Measurements from ENCODE around the gene PTPRD. TPM values are rescaled to one million over a fixed set of nuclear protein-coding genes. Genes with fewer than 3 reads are reported as not detected.

PTPRD gene
- polyA plus RNA-seq, 4 donors, result 2.1 to 5.6 (median 3.9) TPM

DNA sequence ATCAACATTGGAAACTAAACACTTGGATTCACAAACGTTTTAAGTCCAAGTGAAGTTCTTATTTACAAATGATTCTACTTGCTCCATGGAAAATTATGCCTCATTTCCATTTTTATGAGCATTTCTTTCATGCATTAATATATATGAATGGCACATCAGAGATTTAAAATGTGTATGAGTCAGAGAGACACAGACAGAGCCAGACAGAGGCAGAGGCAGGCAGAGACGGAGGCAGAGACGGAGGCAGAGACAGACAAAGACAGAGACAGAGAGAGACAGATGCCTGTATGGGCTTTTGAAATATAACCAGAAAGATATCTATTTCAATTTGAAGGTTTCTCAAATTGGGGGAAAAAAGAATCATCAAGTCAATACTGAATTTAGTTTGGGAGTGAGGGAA, 649.0 kb downstream of the PTPRD start:
- no peaks in the 10 kb centered on the region for H3K4me1 ChIP-seq (ENCODE audit: control insufficient read depth in 3 of 3, insufficient read depth in 2 of 3, low read depth in 1 of 3, low read length in 2 of 3)
- FAIRE-seq (no peak), DNase-seq (no peak)
- H3K27ac ChIP-seq (ENCODE audit: low read depth in 1 of 3, low read length in 2 of 3), result no peak overlapping the region
- H3K36me3 ChIP-seq (ENCODE audit: control insufficient read depth in 3 of 3, insufficient read depth in 2 of 3, low read depth in 1 of 3, low read length in 3 of 3), result no peaks in the 10 kb centered on the region
- H3K4me3 ChIP-seq (ENCODE audit: low read depth in 1 of 3, low read length in 3 of 3), result no peak overlapping the region
- no peaks in the 10 kb centered on the region for H3K27me3 ChIP-seq (ENCODE audit: control insufficient read depth in 3 of 3, insufficient read depth in 3 of 3, low read length in 3 of 3)
- H3K9me3 ChIP-seq (ENCODE audit: control insufficient read depth in 2 of 2, insufficient read depth in 1 of 2, low read depth in 1 of 2, low read length in 1 of 2), result no peaks in the 10 kb centered on the region
- WGBS, 3 donors, result 61 to 62% (median 62%) methylated on average over 3 of the region's 3 CpGs

DNA sequence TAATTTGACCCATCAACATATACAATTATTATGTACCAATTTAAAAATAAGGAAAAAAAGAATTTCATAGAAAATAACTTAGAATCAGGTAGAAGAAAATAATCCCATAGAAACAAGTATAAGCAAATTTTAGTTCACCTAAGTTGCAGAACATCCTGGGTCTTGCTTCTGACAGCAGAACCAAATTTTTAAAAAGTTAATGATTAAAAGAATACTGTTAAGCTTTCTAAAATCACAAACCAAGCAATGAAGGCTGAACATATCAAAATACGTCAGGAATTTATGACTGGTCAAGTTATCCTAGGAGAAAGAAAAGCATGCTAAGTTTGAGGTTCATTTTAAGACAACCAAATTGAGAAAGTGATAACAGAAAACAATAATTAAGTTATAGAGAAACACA, 650.9 kb downstream of the PTPRD start:
- Histone ChIP-seq H3K4me1 (ENCODE audit: control insufficient read depth in 3 of 3, insufficient read depth in 2 of 3, low read depth in 1 of 3, low read length in 2 of 3) (no peaks in the 10 kb centered on the region), H3K27ac (ENCODE audit: low read depth in 1 of 3, low read length in 2 of 3) (no peak overlapping the region), H3K27me3 (ENCODE audit: control insufficient read depth in 3 of 3, insufficient read depth in 3 of 3, low read length in 3 of 3) (no peaks in the 10 kb centered on the region), H3K36me3 (ENCODE audit: control insufficient read depth in 3 of 3, insufficient read depth in 2 of 3, low read depth in 1 of 3, low read length in 3 of 3) (no peaks in the 10 kb centered on the region), H3K9me3 (ENCODE audit: control insufficient read depth in 2 of 2, insufficient read depth in 1 of 2, low read depth in 1 of 2, low read length in 1 of 2) (no peaks in the 10 kb centered on the region), H3K4me3 (ENCODE audit: low read depth in 1 of 3, low read length in 3 of 3) (no peak overlapping the region)
- FAIRE-seq (no peak), DNase-seq (no peak)
- WGBS, 3 donors, result 23 to 48% (median 48%) methylated on average over 1 of the region's 1 CpG

DNA sequence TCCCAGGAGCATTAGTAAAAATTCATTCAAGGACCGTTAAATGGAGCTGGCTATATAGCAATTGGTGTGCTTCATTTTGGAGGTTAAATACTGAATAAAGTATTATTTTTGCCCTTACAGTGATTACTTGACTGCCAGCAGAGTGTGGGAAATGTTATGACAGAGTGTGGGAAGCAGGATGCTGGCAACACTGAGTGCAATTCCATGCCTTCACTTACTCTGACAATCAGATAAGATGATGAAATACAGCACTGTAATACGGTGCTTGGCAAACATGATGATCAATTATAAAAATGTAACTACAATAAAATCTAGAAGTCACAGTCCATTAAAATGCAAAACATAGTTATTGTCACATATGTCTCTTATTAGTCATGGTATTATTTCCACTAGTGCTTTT, 651.3 kb downstream of the PTPRD start:
- 14 to 29% (median 26%) methylated on average over 2 of the region's 2 CpGs for WGBS, 3 donors
- Histone ChIP-seq H3K27ac (ENCODE audit: low read depth in 1 of 3, low read length in 2 of 3) (no peak overlapping the region), H3K9me3 (ENCODE audit: control insufficient read depth in 2 of 2, insufficient read depth in 1 of 2, low read depth in 1 of 2, low read length in 1 of 2) (no peaks in the 10 kb centered on the region), H3K27me3 (ENCODE audit: control insufficient read depth in 3 of 3, insufficient read depth in 3 of 3, low read length in 3 of 3) (no peaks in the 10 kb centered on the region), H3K4me3 (ENCODE audit: low read depth in 1 of 3, low read length in 3 of 3) (no peak overlapping the region), H3K36me3 (ENCODE audit: control insufficient read depth in 3 of 3, insufficient read depth in 2 of 3, low read depth in 1 of 3, low read length in 3 of 3) (no peaks in the 10 kb centered on the region), H3K4me1 (ENCODE audit: control insufficient read depth in 3 of 3, insufficient read depth in 2 of 3, low read depth in 1 of 3, low read length in 2 of 3) (no peaks in the 10 kb centered on the region)
- no peak for FAIRE-seq
- no peak for DNase-seq

DNA sequence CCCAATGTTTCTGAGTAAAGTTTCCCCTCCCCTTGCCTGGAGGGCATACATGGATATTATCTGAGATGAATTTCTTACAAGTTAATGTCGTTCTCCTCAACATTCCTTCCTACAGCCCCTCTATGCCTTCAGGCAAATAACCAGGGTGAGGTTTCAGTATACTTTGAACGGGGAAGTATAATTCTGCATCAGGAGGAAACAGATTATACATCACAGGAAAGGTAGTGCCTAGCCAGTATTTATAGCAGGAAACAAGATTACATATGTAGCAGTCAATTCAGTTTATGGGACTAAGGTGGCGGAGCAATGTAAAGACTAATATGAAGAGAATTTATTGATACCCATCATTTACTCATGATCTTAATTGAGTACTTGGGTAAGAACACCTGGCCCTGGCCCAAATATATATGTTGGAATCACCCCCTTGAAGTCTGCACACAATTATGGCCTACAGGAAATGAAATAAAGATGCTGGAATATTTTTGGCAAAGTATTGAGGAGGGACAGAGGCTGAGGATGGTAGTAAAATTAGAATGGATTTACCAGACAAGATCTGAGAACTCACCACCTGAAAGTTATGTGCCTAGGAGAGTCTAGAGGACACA, 661.1 kb downstream of the PTPRD start:
- H3K27ac ChIP-seq (ENCODE audit: low read depth in 1 of 3, low read length in 2 of 3), result no peak overlapping the region
- H3K4me3 ChIP-seq (ENCODE audit: low read depth in 1 of 3, low read length in 3 of 3), result no peak overlapping the region
- H3K4me1 ChIP-seq (ENCODE audit: control insufficient read depth in 3 of 3, insufficient read depth in 2 of 3, low read depth in 1 of 3, low read length in 2 of 3), result no peaks in the 10 kb centered on the region
- no peaks in the 10 kb centered on the region for H3K27me3 ChIP-seq (ENCODE audit: control insufficient read depth in 3 of 3, insufficient read depth in 3 of 3, low read length in 3 of 3)
- FAIRE-seq (no peak), DNase-seq (no peak)
- WGBS, 3 donors, result 64 to 71% (median 65%) methylated on average over 3 of the region's 3 CpGs
- H3K36me3 ChIP-seq (ENCODE audit: control insufficient read depth in 3 of 3, insufficient read depth in 2 of 3, low read depth in 1 of 3, low read length in 3 of 3), result no peaks in the 10 kb centered on the region
- H3K9me3 ChIP-seq (ENCODE audit: control insufficient read depth in 2 of 2, insufficient read depth in 1 of 2, low read depth in 1 of 2, low read length in 1 of 2), result no peaks in the 10 kb centered on the region

- no peak for FAIRE-seq
- Histone ChIP-seq H3K9me3 (ENCODE audit: control insufficient read depth in 2 of 2, insufficient read depth in 1 of 2, low read depth in 1 of 2, low read length in 1 of 2) (no peaks in the 10 kb centered on the region), H3K27me3 (ENCODE audit: control insufficient read depth in 3 of 3, insufficient read depth in 3 of 3, low read length in 3 of 3) (no peaks in the 10 kb centered on the region), H3K4me1 (ENCODE audit: control insufficient read depth in 3 of 3, insufficient read depth in 2 of 3, low read depth in 1 of 3, low read length in 2 of 3) (no peaks in the 10 kb centered on the region), H3K36me3 (ENCODE audit: control insufficient read depth in 3 of 3, insufficient read depth in 2 of 3, low read depth in 1 of 3, low read length in 3 of 3) (no peaks in the 10 kb centered on the region), H3K4me3 (ENCODE audit: low read depth in 1 of 3, low read length in 3 of 3) (no peak overlapping the region), H3K27ac (ENCODE audit: low read depth in 1 of 3, low read length in 2 of 3) (no peak overlapping the region)
- no peak for DNase-seq
- WGBS, 3 donors, result 90 to 98% (median 96%) methylated on average over 1 of the region's 1 CpG
Measured at GRCh38 chr9:9950813-9951212, 662.0 kb downstream of the PTPRD start.

DNA sequence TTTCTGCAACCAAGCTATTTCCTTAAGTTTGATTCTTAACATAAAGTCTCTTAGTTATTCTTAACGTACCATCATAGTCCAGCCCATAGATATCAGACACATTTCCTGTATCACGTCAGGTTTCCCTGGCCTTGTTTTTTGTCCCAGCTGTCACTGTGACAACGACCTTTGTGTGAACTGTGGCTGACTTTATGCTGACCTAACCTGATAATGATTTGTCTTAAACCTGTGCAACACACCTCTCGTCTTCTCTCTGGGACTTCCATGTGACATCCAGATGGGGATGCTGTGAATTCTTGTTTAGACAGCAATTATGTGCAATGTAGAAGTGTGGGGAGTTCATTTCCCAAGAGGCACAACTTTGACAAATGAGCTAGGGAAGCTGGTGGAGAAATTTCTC, 662.8 kb downstream of the PTPRD start:
- Histone ChIP-seq H3K4me3 (ENCODE audit: low read depth in 1 of 3, low read length in 3 of 3) (no peak overlapping the region), H3K4me1 (ENCODE audit: control insufficient read depth in 3 of 3, insufficient read depth in 2 of 3, low read depth in 1 of 3, low read length in 2 of 3) (no peaks in the 10 kb centered on the region), H3K27me3 (ENCODE audit: control insufficient read depth in 3 of 3, insufficient read depth in 3 of 3, low read length in 3 of 3) (no peaks in the 10 kb centered on the region), H3K9me3 (ENCODE audit: control insufficient read depth in 2 of 2, insufficient read depth in 1 of 2, low read depth in 1 of 2, low read length in 1 of 2) (no peaks in the 10 kb centered on the region), H3K36me3 (ENCODE audit: control insufficient read depth in 3 of 3, insufficient read depth in 2 of 3, low read depth in 1 of 3, low read length in 3 of 3) (no peaks in the 10 kb centered on the region), H3K27ac (ENCODE audit: low read depth in 1 of 3, low read length in 2 of 3) (no peak overlapping the region)
- DNase-seq, result no peak
- FAIRE-seq, result no peak
- WGBS, 3 donors, result 27 to 35% (median 35%) methylated on average over 4 of the region's 4 CpGs

GRCh38 chr9:9949368-9949767, 663.4 kb downstream of the PTPRD start:
- H3K9me3 ChIP-seq (ENCODE audit: control insufficient read depth in 2 of 2, insufficient read depth in 1 of 2, low read depth in 1 of 2, low read length in 1 of 2), result no peaks in the 10 kb centered on the region
- H3K4me3 ChIP-seq (ENCODE audit: low read depth in 1 of 3, low read length in 3 of 3), result no peak overlapping the region
- H3K27ac ChIP-seq (ENCODE audit: low read depth in 1 of 3, low read length in 2 of 3), result no peak overlapping the region
- no peaks in the 10 kb centered on the region for H3K4me1 ChIP-seq (ENCODE audit: control insufficient read depth in 3 of 3, insufficient read depth in 2 of 3, low read depth in 1 of 3, low read length in 2 of 3)
- no peak for FAIRE-seq
- no peaks in the 10 kb centered on the region for H3K27me3 ChIP-seq (ENCODE audit: control insufficient read depth in 3 of 3, insufficient read depth in 3 of 3, low read length in 3 of 3)
- H3K36me3 ChIP-seq (ENCODE audit: control insufficient read depth in 3 of 3, insufficient read depth in 2 of 3, low read depth in 1 of 3, low read length in 3 of 3), result no peaks in the 10 kb centered on the region
- WGBS, 3 donors, result 24 to 60% (median 42%) methylated on average over 4 of the region's 4 CpGs
- DNase-seq, result no peak

- H3K27ac ChIP-seq (ENCODE audit: low read depth in 1 of 3, low read length in 2 of 3), result no peak overlapping the region
- no peak for FAIRE-seq
- no peaks in the 10 kb centered on the region for H3K4me1 ChIP-seq (ENCODE audit: control insufficient read depth in 3 of 3, insufficient read depth in 2 of 3, low read depth in 1 of 3, low read length in 2 of 3)
- no peaks in the 10 kb centered on the region for H3K36me3 ChIP-seq (ENCODE audit: control insufficient read depth in 3 of 3, insufficient read depth in 2 of 3, low read depth in 1 of 3, low read length in 3 of 3)
- H3K27me3 ChIP-seq (ENCODE audit: control insufficient read depth in 3 of 3, insufficient read depth in 3 of 3, low read length in 3 of 3), result no peaks in the 10 kb centered on the region
- no peak overlapping the region for H3K4me3 ChIP-seq (ENCODE audit: low read depth in 1 of 3, low read length in 3 of 3)
- DNase-seq, result no peak
- no peaks in the 10 kb centered on the region for H3K9me3 ChIP-seq (ENCODE audit: control insufficient read depth in 2 of 2, insufficient read depth in 1 of 2, low read depth in 1 of 2, low read length in 1 of 2)
Measured at GRCh38 chr9:9945966-9946365, 666.8 kb downstream of the PTPRD start.

DNA sequence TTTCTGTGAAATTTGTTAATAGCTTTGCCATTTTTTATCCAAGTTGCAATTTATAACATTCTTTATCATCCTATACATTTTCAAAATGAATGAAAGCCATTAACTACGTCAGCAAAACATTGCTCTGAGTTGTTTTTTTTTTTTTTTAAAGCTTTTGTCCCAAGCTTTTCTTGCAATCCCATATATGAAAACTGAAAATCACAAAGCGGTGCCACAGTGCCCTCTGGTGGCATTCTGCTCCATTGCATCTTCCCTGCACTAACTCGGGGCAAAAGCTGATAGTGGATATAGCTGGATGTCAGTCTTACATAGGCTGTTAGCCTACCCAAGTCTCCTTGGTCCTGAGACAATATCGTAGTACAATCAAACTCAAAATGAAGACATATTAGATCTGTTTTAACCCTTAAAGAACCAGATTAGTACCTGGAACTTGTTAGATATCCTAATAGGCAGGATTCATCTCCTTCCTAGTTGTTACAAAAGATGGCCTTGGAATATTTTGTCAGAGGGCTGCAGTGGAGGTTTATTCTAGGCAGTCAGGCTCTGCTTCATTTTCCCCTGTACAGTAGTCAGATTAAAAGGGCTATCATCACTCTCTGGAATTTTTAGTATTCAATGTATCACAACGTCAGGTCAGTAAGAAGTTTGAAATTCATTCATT, 669.9 kb downstream of the PTPRD start:
- WGBS, 3 donors, result 19 to 23% (median 20%) methylated on average over 5 of the region's 5 CpGs
- Histone ChIP-seq H3K27me3 (ENCODE audit: control insufficient read depth in 3 of 3, insufficient read depth in 3 of 3, low read length in 3 of 3) (no peaks in the 10 kb centered on the region), H3K4me1 (ENCODE audit: control insufficient read depth in 3 of 3, insufficient read depth in 2 of 3, low read depth in 1 of 3, low read length in 2 of 3) (no peaks in the 10 kb centered on the region), H3K4me3 (ENCODE audit: low read depth in 1 of 3, low read length in 3 of 3) (no peak overlapping the region), H3K9me3 (ENCODE audit: control insufficient read depth in 2 of 2, insufficient read depth in 1 of 2, low read depth in 1 of 2, low read length in 1 of 2) (no peaks in the 10 kb centered on the region), H3K36me3 (ENCODE audit: control insufficient read depth in 3 of 3, insufficient read depth in 2 of 3, low read depth in 1 of 3, low read length in 3 of 3) (no peaks in the 10 kb centered on the region), H3K27ac (ENCODE audit: low read depth in 1 of 3, low read length in 2 of 3) (no peak overlapping the region)
- peak; percentile 70 to 76 for DNase-seq
- no peak for FAIRE-seq
